ENCODE results near the gene C3orf85. TPM values are rescaled to one million over a fixed set of nuclear protein-coding genes. Genes with fewer than 3 reads are reported as not detected.

The C3orf85 gene
- total and polyA plus RNA-seq, 12 donors = not detected

GRCh38 chr3:109143646-109144045 is 7.1 kb downstream of the C3orf85 start:
- Histone ChIP-seq H3K4me3 (no peak overlapping the region), H3K4me1 (replicated peaks in 1 of 2) (no peaks in the 10 kb centered on the region), H3K27ac (no peak overlapping the region), H3K27me3 (no peaks in the 10 kb centered on the region), H3K9me3 (replicated peaks in 1 of 3) (no peaks in the 10 kb centered on the region), H3K36me3 (replicated peaks in 1 of 2) (no peaks in the 10 kb centered on the region)
- no peak for DNase-seq
- WGBS, 4 donors = 65 to 97% (median 83%) methylated on average over 1 of the region's 1 CpG
- TF ChIP-seq CTCF (IDR thresholded peaks at IDR 0.05) (no peak), POLR2A (IDR thresholded peaks at IDR 0.05) (no peak)
- intact Hi-C loops (cut with DNase I) = no loop called here

GRCh38 chr3:109149078-109149477 is 12.6 kb downstream of the C3orf85 start:
- DNase-seq = no peak
- WGBS, 4 donors = 62 to 84% (median 77%) methylated on average over 2 of the region's 2 CpGs
- intact Hi-C loops (cut with DNase I) = no loop called here
- H3K27ac ChIP-seq = no peak overlapping the region
- TF ChIP-seq POLR2A (IDR thresholded peaks at IDR 0.05) (no peak), CTCF (IDR thresholded peaks at IDR 0.05) (no peak)
- no peaks in the 10 kb centered on the region for H3K27me3 ChIP-seq
- no peak overlapping the region for H3K4me3 ChIP-seq
- H3K36me3 ChIP-seq (replicated peaks in 1 of 2) = no peaks in the 10 kb centered on the region
- H3K4me1 ChIP-seq (replicated peaks in 1 of 2) = no peaks in the 10 kb centered on the region
- no peaks in the 10 kb centered on the region for H3K9me3 ChIP-seq (replicated peaks in 1 of 3)

DNA sequence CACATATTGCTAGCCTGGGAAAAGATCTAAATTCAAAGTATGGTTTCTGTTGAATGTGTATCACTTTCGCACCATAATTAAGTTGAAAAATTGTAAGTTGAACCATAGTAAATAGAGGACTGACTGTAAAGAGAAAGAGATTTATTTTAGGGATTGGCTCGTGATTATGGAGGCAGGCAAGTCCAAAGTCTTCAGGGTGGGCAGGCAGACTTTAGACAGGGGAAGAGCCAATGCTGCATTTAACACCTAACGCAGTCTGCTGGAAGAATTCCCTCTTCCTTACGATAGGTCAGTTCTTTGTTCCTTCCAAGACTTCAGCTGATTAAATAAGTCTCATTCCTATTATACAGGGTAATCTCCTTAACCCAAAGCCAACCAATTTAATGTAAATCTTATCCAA is 15.8 kb downstream of the C3orf85 start:
- Histone ChIP-seq H3K4me3 (no peak overlapping the region), H3K27me3 (no peaks in the 10 kb centered on the region), H3K4me1 (replicated peaks in 1 of 2) (no peaks in the 10 kb centered on the region), H3K9me3 (replicated peaks in 1 of 3) (no peaks in the 10 kb centered on the region), H3K36me3 (replicated peaks in 1 of 2) (no peaks in the 10 kb centered on the region), H3K27ac (no peak overlapping the region)
- intact Hi-C loops (cut with DNase I) = no loop called here
- WGBS, 4 donors = 66 to 86% (median 84%) methylated on average over 4 of the region's 4 CpGs
- no peak for DNase-seq
- TF ChIP-seq CTCF (IDR thresholded peaks at IDR 0.05) (no peak), POLR2A (IDR thresholded peaks at IDR 0.05) (no peak)

DNA sequence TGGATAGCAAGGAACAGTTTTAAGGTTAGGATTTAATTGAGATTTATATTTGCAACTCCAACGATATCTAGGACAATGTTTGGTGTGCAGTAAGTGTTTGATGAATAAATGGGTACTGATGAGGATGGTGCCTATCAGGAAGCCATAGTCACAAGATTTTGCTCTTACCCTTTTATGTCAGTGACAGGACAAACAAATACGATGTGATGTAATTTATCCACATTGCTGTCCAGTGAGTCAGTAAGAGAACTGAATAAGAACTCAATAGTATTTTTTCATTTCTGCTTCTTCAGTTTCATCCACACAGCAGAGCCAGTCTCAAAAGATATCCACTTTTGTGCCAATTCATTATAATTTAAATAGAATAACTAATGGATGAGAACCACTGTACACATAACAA is 18.5 kb downstream of the C3orf85 start:
- no peaks in the 10 kb centered on the region for H3K9me3 ChIP-seq (replicated peaks in 1 of 3)
- intact Hi-C loops (cut with DNase I) = no loop called here
- no peaks in the 10 kb centered on the region for H3K27me3 ChIP-seq
- no peaks in the 10 kb centered on the region for H3K36me3 ChIP-seq (replicated peaks in 1 of 2)
- H3K27ac ChIP-seq = no peak overlapping the region
- 45 to 62% (median 47%) methylated on average over 2 of the region's 2 CpGs for WGBS, 4 donors
- no peaks in the 10 kb centered on the region for H3K4me1 ChIP-seq (replicated peaks in 1 of 2)
- H3K4me3 ChIP-seq = no peak overlapping the region
- no peak for DNase-seq
- no peak for TF ChIP-seq CTCF (IDR thresholded peaks at IDR 0.05)
- TF ChIP-seq POLR2A (IDR thresholded peaks at IDR 0.05) = no peak

Data from adrenal gland (tissue), 12 donors.